ENCODE results near the gene TMEM259. TPM values are rescaled to one million over a fixed set of nuclear protein-coding genes. Genes with fewer than 3 reads are reported as not detected.
A peak's percentile ranks its signal among the peaks of the same experiment; 100 is the strongest.

Gene TMEM259
- total and polyA plus RNA-seq, 5 donors, result 127 to 164 (median 145) TPM

DNA sequence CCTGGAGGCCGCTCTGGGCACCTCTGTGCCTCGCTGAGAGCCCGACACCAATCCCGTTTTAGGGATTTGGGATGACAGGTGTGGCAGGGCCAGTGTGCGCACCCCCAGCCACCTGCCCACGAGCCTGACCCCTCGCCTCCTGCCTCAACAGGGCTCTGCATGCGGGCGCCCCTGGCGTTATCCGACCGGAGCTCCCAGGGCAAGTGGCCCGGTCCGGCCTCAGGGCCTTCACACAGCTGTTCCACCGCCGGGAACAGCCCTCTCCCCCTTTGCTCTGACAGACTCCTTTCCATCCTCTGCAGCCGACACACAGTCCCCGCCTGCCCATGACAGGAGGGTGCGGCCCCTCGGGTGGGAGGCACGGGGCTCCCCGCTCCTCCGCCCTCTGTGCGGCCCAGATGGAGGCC is 43.9 kb downstream of the TMEM259 start:
- H3K4me3 ChIP-seq (ENCODE audit: low read length), result no peak overlapping the region
- H3K9me3 ChIP-seq (ENCODE audit: control insufficient read depth, low read length), result no peaks in the 10 kb centered on the region
- DNase-seq, result peak in 1 of 3 donors; percentile 37
- 83% methylated on average over 24 of the region's 24 CpGs for WGBS
- no peaks in the 10 kb centered on the region for H3K4me1 ChIP-seq (ENCODE audit: control insufficient read depth, insufficient read depth, low read length)
- no peaks in the 10 kb centered on the region for H3K27me3 ChIP-seq (ENCODE audit: control insufficient read depth, insufficient read depth)
- peak in 1 of 2 donors; percentile 18 for ATAC-seq
- intact Hi-C loops (cut with DNase I), result no loop called here
- no peak overlapping the region for H3K27ac ChIP-seq (ENCODE audit: low read length)

DNA sequence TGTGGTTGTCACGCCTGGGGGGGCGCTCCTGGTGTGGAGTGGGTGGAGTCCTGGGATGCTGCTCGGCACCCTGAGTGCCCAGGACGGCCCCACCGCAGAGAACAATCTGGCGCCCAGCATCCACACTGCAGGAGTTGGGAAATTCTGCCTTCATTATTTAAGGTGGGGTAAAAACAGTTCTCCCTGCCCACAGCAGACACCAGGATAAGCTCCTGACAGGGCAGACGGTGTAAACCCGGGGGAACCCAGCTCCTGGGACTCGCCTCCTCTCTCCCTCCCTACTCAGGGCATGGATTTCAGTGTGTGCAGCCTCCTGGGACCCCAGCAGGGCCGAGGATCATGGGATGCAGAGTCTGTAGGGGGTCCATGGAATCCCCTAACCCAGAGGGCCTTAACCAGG is 44.4 kb downstream of the TMEM259 start:
- intact Hi-C loops (cut with DNase I), result no loop called here
- no peaks in the 10 kb centered on the region for H3K27me3 ChIP-seq (ENCODE audit: control insufficient read depth, insufficient read depth)
- no peaks in the 10 kb centered on the region for H3K9me3 ChIP-seq (ENCODE audit: control insufficient read depth, low read length)
- H3K27ac ChIP-seq (ENCODE audit: low read length), result no peak overlapping the region
- ATAC-seq, result no peak
- no peak overlapping the region for H3K4me3 ChIP-seq (ENCODE audit: low read length)
- H3K4me1 ChIP-seq (ENCODE audit: control insufficient read depth, insufficient read depth, low read length), result no peaks in the 10 kb centered on the region
- peak in 1 of 3 donors; percentile 41 for DNase-seq
- 77% methylated on average over 10 of the region's 10 CpGs for WGBS

DNA sequence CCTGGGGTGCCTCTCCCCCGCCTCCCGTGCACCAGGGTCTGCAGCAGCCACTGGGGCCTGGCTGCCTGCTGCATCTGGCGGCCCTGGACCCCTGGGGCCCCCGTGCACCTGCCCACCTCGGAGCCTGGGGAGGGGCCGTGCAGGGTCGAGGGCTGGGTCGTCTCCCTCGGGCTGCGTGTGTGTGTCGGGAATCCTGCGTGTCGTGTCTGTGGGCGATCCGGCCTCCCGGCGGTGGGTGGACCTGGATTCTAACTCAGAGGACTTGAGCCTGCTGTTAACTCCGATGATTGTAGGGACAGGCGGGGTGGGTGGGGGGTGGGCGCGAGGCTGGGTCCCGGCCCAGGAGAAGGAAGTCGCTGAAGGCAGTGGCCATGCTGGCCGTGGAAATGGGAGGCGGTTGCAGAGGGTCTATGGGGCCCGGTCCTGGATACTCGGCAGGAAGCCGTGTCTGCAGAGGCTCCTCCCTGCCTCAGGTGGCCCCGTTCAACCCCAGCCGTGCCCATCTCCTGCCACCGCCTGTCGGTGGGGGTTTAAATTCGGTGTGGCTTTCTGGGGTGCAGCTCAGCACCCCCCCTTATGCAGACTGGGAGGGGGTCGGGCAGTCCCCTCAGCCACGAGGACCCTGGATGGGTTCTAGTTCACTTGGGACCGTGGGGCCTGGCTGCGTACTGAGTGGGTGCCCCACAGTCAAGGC is 46.2 kb downstream of the TMEM259 start:
- ATAC-seq, result no peak
- intact Hi-C loops (cut with DNase I), result no loop called here
- 74% methylated on average over 37 of the region's 37 CpGs for WGBS

DNA sequence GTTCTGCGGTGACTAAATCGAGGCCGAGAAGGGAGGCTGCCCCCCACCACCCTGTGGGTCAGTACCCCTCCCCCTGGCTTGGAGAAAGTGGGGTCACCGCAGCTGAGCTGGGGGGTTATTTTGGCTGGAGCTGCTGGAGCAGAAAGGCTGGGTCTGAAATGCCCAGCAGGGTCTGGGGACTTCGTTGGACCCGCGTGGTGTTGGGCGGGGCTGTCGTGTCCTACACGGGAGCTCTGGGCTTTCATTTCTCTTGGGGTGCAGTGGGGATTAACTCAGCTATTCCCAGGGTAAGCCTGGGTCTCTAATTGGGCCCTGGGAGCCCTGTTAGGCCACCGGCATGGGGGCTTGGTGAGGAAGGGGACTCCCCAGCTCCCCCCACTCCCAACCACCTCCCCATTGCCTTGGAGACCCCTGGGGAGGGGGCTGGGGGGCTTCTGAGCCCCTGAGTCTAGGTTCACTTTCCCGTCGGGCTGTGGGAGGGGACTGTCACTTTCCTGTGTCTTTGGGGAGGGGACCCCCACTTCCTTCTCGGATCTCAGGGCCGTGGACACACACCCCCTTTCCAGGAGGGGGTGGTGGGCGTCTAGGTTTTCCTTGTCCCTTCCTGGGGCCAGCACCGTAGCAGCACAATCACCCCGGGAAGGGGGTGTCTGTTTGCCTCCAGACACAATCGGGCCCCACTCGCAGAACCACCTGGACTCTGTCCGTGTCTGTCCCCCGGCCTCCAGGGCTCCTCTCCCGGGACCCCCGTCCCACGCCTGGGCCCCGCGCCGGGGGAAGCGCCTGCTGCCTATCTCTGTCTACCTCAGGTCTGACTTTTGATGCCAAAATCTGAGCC is 47.0 kb downstream of the TMEM259 start:
- 77% methylated on average over 29 of the region's 29 CpGs for WGBS
- intact Hi-C loops (cut with DNase I), result no loop called here
- H3K9me3 ChIP-seq (ENCODE audit: control insufficient read depth, low read length), result peaks cover 3% of the 10 kb centered on the region
- no peaks in the 10 kb centered on the region for H3K4me1 ChIP-seq (ENCODE audit: control insufficient read depth, insufficient read depth, low read length)
- no peak overlapping the region for H3K27ac ChIP-seq (ENCODE audit: low read length)
- no peaks in the 10 kb centered on the region for H3K27me3 ChIP-seq (ENCODE audit: control insufficient read depth, insufficient read depth)
- no peak overlapping the region for H3K4me3 ChIP-seq (ENCODE audit: low read length)
- DNase-seq (peak in 1 of 3 donors; percentile 45), ATAC-seq (no peak)

More for the DNA sequence above, 46.2 kb downstream of the TMEM259 start:
- Histone ChIP-seq H3K27ac (ENCODE audit: low read length) (no peak overlapping the region), H3K4me1 (ENCODE audit: control insufficient read depth, insufficient read depth, low read length) (no peaks in the 10 kb centered on the region), H3K4me3 (ENCODE audit: low read length) (no peak overlapping the region), H3K9me3 (ENCODE audit: control insufficient read depth, low read length) (peaks cover 3% of the 10 kb centered on the region), H3K27me3 (ENCODE audit: control insufficient read depth, insufficient read depth) (no peaks in the 10 kb centered on the region)
- DNase-seq, result peak in 1 of 3 donors; percentile 46

DNA sequence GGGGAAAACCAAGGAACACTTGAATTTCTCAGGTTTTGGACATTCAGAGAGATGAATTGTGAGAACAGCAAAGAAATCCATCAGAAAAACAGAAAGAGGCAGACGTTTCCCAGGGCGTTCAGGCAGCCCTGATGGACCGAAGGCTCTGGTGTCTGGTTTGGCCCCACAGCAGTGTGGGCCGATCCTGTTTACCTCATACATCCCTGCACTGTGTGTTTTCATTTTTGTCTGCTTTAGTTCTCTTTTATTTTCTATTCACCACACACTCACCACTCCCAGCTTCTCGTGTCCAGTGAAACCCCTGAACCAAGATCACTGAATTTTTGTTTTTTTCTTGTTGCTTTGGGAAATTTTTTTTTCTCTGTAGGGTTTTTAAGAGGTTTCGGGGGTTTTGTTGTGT is 48.6 kb downstream of the TMEM259 start:
- Histone ChIP-seq H3K27ac (ENCODE audit: low read length) (no peak overlapping the region), H3K9me3 (ENCODE audit: control insufficient read depth, low read length) (peaks cover 3% of the 10 kb centered on the region), H3K4me1 (ENCODE audit: control insufficient read depth, insufficient read depth, low read length) (no peaks in the 10 kb centered on the region), H3K4me3 (ENCODE audit: low read length) (no peak overlapping the region), H3K27me3 (ENCODE audit: control insufficient read depth, insufficient read depth) (no peaks in the 10 kb centered on the region)
- DNase-seq (no peak), ATAC-seq (no peak)
- intact Hi-C loops (cut with DNase I), result no loop called here
- WGBS, result 94% methylated on average over 6 of the region's 6 CpGs

DNA sequence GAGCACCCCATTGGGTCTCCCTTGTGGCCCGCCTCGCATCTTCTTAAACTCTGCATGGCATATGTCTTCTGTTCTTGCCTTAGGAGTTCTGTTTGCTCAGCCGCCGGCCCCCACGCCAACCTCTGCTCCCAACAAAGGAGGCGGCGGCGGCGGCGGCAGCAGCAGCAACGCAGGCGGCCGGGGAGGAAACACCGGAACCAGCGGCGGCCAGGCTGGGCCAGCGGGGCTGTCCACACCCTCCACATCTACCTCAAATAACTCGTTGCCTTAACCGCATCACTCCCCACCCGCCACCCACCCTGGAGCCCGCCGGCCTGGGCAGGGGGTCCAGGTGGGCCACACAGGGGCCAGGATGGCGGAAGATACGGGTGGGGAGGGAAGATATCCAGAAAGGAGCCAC is 49.1 kb downstream of the TMEM259 start:
- H3K9me3 ChIP-seq (ENCODE audit: control insufficient read depth, low read length), result peaks cover 3% of the 10 kb centered on the region
- H3K27ac ChIP-seq (ENCODE audit: low read length), result no peak overlapping the region
- no peak overlapping the region for H3K4me3 ChIP-seq (ENCODE audit: low read length)
- intact Hi-C loops (cut with DNase I), result no loop called here
- 95% methylated on average over 24 of the region's 24 CpGs for WGBS
- no peaks in the 10 kb centered on the region for H3K27me3 ChIP-seq (ENCODE audit: control insufficient read depth, insufficient read depth)
- no peaks in the 10 kb centered on the region for H3K4me1 ChIP-seq (ENCODE audit: control insufficient read depth, insufficient read depth, low read length)
- ATAC-seq, result no peak
- DNase-seq, result peak in 1 of 3 donors; percentile 41

DNA sequence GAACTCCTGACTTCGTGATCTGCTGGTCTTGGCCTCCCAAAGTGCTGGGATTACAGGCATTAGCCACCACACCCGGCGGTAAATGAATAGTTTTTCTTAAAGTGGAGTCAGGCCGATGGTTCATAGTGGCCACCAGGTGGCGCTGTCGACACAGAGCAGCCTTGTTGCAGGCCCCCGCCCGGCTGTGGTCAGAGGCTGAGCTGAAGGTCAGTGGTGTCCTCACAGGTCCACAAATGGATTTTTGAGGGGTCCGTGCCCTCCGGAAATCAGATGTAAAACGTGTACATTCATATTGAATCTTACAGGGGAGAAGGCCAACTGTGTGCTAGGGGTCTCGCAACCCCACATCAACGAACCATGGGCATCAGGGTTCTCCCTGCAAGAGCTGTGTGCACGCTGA is 50.2 kb downstream of the TMEM259 start:
- Histone ChIP-seq H3K4me3 (ENCODE audit: low read length) (no peak overlapping the region), H3K27me3 (ENCODE audit: control insufficient read depth, insufficient read depth) (no peaks in the 10 kb centered on the region), H3K4me1 (ENCODE audit: control insufficient read depth, insufficient read depth, low read length) (no peaks in the 10 kb centered on the region), H3K27ac (ENCODE audit: low read length) (no peak overlapping the region), H3K9me3 (ENCODE audit: control insufficient read depth, low read length) (peaks cover 3% of the 10 kb centered on the region)
- intact Hi-C loops (cut with DNase I), result no loop called here
- 93% methylated on average over 14 of the region's 14 CpGs for WGBS
- DNase-seq (no peak), ATAC-seq (no peak)

DNA sequence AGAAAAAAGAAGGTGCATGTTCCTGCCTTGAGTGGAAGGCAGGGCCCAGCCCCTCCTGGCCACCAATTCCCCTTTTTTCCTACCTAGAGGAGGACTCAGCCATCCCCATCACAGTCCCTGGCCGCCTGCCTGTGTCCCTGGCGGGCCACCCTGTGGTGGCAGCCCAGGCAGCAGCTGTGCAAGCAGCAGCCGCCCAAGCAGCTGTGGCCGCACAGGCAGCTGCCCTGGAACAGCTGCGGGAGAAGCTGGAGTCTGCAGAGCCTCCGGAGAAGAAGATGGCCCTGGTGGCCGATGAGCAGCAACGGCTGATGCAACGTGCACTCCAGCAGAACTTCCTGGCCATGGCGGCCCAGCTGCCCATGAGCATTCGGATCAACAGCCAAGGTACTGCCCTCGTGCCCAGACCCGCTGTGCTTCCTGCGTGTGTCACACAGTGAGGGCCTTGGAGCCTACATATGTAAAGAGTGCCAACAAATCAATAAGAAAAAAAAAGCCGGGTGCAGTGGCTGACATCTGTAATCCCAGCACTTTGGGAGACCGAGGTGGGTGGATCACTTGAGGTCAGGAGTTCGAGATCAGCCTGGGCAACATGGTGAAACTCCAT is 54.3 kb downstream of the TMEM259 start:
- ATAC-seq (no peak), DNase-seq (no peak)
- H3K4me1 ChIP-seq (ENCODE audit: control insufficient read depth, insufficient read depth, low read length), result no peaks in the 10 kb centered on the region
- H3K27me3 ChIP-seq (ENCODE audit: control insufficient read depth, insufficient read depth), result no peaks in the 10 kb centered on the region
- H3K4me3 ChIP-seq (ENCODE audit: low read length), result no peak overlapping the region
- 95% methylated on average over 17 of the region's 17 CpGs for WGBS
- H3K27ac ChIP-seq (ENCODE audit: low read length), result no peak overlapping the region
- intact Hi-C loops (cut with DNase I), result no loop called here
- peaks cover 3% of the 10 kb centered on the region for H3K9me3 ChIP-seq (ENCODE audit: control insufficient read depth, low read length)

DNA sequence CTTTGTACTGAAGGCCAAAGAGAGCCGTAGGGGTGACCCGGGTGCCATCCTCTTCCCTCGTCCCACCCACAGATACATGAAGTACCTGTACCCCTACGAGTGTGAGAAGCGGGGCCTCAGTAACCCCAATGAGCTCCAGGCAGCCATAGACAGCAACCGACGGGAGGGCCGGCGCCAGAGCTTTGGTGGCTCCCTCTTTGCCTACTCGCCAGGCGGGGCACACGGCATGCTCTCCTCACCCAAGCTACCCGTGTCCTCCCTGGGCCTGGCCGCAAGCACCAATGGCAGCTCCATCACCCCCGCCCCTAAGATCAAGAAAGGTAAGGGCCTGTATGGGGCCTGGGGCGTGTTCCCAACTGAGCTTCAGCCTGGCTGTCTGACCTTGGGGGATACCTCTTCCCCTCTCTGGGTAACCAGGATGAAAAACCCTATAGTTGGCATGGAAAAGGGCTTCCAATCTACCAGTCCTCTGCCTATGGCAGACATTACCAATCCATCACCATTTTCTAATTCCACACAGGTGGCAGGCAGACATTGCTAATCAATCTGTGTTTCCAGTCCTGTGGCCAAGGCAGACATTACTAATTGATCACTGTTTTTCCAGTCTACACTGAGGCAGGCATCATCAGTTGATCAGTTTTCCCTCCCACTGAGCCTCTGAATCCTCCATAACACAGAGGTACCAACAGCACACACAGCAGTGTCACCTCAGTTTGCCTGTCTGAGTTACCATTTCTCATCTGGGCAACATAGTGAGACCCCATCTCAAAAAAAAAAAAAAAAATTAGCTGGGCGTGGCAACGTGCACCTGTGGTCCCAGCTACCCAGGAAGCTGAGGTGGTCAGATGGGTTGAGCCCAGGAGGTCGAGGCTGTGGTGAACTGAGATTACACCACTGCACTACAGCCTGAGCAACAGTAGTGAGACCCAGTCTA is 55.9 kb downstream of the TMEM259 start:
- H3K4me1 ChIP-seq (ENCODE audit: control insufficient read depth, insufficient read depth, low read length), result no peaks in the 10 kb centered on the region
- H3K27ac ChIP-seq (ENCODE audit: low read length), result no peak overlapping the region
- H3K27me3 ChIP-seq (ENCODE audit: control insufficient read depth, insufficient read depth), result no peaks in the 10 kb centered on the region
- WGBS, result 98% methylated on average over 19 of the region's 19 CpGs
- DNase-seq (peak in 1 of 3 donors; percentile 48), ATAC-seq (no peak)
- intact Hi-C loops (cut with DNase I), result no loop called here
- no peaks in the 10 kb centered on the region for H3K9me3 ChIP-seq (ENCODE audit: control insufficient read depth, low read length)
- no peak overlapping the region for H3K4me3 ChIP-seq (ENCODE audit: low read length)

DNA sequence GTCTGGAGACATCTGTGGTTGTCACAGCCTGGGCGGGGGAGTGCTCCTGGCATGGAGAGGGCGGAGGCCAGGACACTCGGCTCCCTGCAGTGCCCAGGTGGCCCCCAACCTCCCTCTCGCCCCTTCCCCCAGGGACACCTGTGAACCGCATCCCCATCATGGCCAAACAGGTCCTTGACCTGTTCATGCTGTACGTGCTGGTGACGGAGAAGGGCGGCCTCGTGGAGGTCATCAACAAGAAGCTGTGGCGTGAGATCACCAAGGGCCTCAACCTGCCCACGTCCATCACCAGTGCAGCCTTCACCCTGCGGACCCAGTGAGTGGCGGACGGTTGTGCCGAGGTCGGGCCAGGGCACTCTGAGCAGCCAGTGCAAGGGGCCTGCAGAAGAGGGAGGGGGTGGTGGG is 56.8 kb downstream of the TMEM259 start:
- no peak for DNase-seq
- Histone ChIP-seq H3K27ac (ENCODE audit: low read length) (no peak overlapping the region), H3K9me3 (ENCODE audit: control insufficient read depth, low read length) (no peaks in the 10 kb centered on the region), H3K4me1 (ENCODE audit: control insufficient read depth, insufficient read depth, low read length) (no peaks in the 10 kb centered on the region), H3K27me3 (ENCODE audit: control insufficient read depth, insufficient read depth) (no peaks in the 10 kb centered on the region), H3K4me3 (ENCODE audit: low read length) (no peak overlapping the region)
- 97% methylated on average over 16 of the region's 16 CpGs for WGBS
- peak in 1 of 2 donors; percentile 8 for ATAC-seq
- intact Hi-C loops (cut with DNase I), result no loop called here

All from right cardiac atrium (tissue), 5 donors.